NCI-H1048 (cell line): ENCODE measurements around the gene ARL2.
A peak's percentile ranks its signal among the peaks of the same experiment; 100 is the strongest.
"Not testable (repeated sequence)": the region's sequence is repeated elsewhere in the genome, so short reads cannot be mapped to it uniquely, and the experiment has no call there.

Experiments
- DNase-seq: peaks from one replicate; lab custom pipeline; 2025; lab: John Stamatoyannopoulos, UW

The ARL2 gene

DNA sequence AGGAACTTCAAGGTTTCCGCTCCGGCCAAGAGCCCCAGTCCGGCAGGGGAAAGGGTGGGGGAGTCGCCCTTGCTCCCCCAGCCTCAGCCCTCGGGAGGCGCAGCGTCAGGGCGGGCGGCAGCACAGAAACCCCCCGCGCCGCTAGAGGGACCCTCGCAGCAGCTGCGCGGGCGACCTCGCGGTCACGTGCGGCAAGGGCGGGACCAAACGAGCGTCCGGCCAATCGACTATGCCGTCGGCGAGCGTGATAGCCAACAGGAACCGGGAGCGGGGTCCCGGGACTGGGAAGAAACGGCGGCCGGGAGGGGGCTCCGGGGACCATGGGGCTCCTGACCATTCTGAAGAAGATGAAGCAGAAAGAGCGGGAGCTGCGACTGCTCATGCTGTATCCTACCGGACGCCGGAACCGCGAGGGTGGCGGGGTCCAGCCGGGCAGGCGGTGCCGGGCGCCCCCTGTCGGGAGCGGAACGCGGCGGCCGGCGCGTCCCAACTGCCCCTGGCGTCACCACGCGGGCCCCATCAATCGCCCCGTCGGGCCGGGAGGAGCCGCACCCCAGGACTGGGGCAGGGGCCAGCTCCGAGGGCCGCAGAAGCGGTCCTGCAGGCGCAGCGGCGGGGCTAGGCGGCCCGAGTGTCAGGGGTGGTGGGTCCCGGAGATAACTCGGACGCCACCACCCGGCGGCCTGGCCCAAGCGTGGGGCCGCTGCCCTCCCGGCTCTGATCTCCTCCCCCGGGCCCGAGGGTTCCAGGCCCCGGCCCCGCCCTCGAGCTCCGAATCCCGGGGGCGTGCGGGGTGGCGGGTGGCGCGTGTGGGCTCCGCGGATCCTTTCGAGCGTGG is at the start of gene ARL2:
ARL2 (plus strand) TSS at position 273 of the 838 bp plus-strand sequence; CDS start at position 321, 48 bp downstream.
- DNase-seq: peak; percentile 85

DNA sequence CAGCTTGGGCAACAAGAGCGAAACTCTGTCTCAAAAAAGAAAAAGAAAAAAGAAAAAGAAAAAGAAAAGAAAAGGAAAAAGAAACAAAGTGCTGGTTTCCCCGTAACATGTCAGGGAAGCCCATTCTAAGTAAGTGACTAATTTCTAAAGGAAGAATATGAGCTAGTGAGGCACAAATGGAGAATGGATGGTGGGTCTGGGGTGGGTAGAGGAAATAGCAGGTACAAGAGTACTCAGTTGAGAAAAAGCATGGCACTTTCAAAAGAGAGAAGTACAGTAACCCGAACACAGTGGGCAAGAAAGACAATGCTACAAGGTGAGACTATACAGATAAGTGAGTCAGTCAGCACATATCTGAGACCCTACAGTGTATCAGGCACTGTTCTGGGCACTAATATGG is 46.6 kb upstream of the ARL2 start:
- no peak for DNase-seq

DNA sequence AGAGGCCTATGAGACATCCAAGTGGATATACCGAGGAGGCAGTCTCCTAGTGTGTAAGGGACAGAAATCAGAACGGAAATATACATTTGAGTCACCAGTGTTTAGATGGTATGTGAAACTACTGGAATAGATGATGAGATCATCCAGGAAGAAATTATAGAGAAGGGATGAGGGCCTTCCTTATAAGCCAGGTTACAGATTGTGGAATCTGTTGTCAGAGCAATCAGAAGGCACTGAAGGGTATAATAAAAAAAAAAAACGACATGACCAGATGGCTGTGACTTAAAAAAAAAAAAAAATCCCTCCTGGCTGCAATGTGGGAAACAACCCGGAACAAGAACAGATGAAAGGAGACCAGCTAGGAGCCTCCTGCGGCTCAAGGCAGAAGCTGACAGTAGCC is 44.8 kb upstream of the ARL2 start:
- DNase-seq: no peak

DNA sequence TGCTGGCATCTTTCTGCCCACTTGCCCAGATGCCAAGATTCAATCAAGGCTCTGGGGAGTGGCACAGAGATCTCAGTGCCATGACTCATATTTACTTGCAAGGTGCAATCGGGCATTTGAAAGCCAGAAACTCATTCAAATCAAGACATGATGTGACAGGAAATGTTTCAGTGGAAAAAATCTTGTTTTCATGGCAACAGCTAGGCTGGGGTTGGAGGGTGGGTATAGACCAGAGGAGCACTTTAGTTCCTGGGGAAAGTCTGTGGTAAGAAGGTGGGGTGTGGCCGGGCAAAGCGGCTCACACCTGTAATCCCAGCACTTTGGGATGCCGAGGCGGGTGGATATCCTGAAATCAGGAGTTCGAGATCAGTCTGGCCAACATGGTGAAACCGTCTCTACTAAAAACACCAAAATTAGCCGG is 43.2 kb upstream of the ARL2 start:
- no peak for DNase-seq

DNA sequence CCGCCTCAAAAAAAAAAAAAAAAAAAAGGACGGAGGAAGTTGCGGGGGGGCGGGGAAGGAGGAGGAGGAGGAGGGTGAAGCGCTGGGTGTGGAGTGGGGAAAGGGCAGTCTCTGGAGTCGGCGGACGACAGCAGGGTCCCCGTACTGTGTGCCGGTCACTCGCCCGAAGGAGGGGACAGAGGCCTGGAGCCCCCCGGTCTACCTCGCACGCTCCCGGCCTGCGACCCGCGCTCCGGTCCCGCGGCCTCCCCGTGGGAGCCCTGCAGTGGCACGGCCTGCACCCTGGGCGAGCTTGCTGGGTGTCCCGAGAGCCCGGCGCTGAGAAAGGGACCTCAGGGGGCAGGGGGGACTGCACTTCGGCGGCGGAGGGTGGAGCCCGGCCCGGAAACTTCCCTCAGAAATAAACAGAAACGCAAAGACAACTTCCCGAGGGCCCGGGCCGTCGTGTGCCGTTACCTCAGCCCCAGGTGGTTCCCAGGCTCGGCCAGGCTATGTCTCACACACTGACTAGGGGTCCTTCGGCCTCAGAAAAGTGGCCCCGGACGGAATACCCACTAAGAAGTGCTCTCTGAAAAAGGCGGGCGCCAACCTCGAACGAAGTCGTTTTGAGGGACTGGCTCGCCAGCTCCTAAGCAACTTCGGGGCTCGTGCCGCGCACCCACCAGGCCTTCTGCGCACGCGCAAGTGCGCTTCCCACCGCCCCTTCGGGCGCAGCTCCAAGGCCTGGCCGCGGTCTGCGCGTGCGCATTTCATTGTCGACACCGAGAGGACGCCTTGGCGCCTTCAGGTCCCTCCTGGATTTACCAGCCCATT is 42.3 kb upstream of the ARL2 start, which contains the start of gene MAJIN:
MAJIN (minus strand) TSS at position 688 of the 813 bp plus-strand sequence. CDS start 12,703 bp downstream, outside the sequence.
- DNase-seq: no peak

DNA sequence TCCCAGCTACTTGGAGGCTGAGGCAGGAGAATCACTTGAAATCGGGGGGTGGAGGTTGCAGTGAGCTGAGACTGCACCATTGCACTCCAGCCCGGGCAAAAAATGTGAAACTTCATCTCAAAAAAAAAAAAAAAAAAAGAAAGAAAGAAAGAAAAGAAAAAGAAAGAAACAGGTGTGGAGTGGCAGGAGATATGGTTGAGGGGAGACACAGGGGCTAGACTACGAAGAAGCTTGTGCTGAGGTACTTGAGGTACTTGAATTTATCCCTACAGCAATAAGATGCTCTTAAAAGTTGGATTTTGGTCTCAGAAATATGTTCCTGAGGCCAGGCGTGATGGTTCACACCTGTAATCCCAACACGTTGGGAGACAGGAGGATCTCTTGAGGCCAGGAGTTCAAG is 39.8 kb upstream of the ARL2 start:
- no peak for DNase-seq

DNA sequence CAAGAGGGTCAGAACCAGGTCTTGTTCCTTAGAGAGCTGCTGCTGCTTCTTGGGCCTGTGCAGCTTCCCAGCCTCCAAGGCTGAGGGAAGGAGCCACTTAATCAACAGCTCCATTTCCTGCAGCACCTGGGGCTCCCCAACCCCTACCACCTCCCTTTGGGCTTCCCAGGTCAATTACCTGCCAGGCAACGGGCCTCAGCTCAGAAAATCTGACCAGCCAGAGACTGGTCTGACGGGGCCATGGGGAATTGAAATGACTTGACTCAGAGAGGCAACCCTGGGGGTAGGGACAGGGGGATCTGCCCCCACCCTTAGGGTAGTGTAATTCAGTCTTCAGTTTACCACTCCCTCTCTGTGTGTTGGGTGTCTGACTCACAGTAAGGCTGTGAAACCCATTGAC is 37.3 kb upstream of the ARL2 start:
- DNase-seq: no peak

DNA sequence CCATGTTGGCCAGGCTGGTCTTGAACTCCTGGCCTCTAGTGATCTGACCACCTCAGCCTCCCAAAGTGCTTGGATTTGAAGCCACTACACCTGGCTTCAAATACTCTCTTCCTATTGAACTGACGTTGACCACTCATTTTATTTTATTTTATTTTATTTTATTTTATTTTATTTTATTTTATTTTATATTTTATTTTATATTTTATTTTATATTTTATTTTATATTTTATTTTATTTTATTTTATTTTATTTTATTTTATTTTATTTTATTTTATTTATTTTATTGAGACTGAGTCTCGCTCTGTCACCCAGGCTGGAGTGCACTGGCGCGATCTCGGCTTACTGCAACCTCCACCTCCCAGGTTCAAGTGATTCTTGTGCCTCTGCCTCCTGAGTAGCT is 30.6 kb upstream of the ARL2 start:
- not testable (repeated sequence) for DNase-seq

DNA sequence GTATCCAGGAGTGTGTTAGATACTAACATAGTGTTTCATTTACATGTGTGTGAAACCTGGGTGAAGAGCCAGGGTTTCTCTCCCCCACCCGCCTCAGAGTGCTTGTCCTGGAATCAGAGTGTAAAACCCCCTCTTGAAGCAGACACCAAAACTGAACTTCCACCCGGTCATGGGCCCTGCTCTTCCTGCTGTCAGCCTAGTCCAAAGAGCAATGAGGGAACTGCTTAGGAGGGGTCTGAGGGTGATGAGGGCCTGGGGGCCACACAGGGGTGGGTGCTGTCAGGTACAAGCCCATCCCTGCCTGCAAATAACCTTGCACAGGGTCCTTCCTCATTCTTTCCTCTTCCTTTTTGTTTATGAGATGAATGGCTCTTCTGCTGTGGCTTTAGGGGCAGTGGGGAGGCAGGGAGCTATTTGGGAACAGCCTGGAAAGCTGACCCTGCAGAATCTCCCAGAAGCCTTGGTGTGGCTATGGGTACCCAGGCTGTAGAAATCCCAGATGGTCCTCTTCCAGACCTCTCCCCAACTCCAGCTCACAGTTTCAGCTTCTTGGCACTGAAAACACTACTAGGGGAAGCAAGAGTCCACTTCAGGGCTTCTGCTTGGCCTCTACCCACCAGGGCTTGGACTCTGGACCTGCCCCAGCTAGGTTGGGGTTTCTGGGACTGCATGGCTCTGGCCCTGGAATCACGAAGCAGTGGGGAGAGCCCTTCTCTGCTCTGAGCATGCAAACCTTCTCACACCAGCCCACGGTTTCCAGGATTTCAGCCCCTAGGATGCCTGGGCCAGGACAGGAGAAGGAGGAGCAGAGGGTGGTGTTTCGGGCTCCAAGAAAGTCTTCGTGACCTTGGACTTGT is 25.7 kb upstream of the ARL2 start:
- DNase-seq: no peak

DNA sequence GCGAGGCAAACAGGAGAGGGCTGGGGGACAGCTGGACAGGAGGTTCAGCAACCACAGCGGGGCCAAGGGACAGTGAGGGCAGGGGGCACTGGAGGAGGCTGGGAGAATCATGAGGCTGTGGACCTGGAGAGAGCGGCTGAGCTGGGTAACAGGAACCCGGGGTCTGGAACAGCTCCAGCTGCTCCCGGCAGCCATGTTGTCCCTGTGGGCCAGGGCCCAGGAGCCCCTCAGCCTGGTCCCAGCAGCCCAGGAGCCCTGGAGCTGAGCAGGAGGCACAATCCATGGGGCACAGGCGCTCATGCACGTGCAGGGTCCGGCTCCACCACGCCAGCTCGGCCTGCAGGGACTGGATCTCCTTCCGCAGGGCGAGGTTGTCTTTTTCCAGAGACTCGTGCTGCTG is 24.5 kb upstream of the ARL2 start:
- no peak for DNase-seq

DNA sequence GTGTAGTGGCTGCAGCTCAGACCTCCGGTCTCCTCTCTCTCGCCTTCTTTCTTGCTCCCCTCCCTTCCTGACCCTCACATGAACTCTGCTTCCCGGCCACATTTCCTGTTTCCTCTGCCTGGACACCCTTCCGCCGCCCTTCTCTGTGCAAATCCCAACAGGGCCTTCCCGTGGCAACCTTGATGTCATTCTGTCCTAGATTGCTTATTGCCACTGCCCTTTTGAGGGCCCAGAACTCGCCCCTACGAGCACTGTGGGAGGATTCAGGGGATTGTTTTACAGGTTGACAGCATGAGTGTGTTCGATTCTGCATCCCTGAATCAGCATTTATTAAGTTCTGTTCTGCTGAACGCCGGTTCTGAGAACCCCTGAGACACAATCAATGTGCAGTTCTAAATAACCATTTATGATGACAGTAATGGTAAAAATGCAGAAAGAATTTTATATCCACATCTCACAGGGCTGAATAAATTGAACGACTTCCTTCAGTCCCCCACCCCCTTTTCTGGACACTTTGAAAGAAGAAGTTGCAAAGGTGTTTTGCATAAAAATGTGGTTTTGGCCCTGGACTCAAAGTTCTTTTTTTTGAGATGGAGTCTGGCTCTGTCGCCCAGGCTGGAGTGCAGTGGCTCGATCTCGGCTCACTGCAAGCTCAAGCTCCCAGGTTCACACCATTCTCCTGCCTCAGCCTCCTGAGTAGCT is 23.6 kb upstream of the ARL2 start:
- DNase-seq: no peak

DNA sequence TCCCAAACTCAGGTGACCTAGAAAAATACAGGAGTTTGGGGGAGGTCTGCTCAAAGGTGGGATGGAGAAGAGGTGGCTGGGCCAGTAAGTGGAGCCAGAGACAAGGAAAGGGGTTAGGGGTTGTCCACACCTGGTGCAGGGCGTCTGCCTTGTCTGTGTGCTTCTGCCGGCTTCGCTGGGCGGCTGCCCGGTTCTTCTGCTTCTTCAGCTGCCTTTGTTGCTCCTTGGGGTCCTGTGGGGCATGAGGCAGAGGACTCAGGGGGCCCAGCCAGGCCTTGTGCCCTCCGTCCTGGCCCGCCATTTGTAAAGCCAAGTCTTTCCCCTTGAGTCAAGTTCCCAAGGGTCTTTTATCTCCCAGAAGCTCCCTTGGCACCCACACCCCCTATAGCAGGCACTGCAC is 19.6 kb upstream of the ARL2 start:
- DNase-seq: no peak

DNA sequence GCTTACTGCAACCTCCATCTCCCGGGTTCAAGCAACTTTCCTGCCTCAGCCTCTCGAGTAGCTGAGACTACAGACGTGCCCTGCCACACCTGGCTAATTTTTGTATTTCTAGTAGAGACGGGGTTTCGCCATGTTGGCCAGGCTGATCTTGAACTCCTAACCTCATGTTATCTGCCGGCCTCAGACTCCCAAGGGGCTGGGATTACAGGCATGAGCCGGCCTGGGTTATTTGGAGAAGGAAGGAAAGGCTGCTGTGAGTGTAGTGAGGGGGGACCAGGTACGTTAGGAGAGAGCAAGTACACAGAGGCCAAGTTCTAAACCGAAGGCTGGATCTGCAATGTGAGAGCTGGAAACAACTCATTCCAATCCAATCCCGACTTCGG is 17.6 kb upstream of the ARL2 start:
- DNase-seq: no peak

DNA sequence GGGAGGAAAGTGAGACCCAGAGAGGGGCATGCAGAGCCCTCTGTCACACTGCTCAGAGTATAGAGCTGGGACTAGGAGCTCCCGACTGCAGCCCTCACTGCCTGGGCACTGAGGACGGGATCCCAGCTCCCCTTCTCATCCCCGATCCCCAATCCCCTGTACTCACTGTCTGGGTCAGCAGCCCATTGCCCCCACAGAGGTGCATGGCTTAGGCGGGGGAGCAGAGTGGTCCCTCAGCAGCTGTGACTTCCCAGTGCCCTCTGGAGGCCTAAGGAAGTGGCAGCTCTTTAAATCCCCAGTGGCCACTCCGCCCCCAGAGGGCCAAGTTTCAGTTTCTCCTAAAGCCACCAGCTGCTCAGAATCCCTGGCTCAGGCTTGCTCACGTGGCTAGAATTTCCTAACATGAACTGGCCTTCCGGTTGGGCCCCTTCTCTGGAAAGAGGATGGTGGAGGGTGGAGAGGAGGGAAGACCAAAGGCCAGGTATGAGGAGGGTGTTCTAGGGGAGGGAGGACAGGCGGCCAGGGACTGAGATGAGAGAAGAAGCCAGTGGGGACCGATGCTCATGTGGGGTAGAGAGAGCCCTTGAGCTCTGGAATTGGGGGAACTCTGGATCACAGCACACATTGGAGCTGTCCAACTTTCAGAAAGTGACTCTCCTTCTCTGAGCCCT is 17.1 kb upstream of the ARL2 start, which contains the start of gene BATF2:
BATF2 (minus strand) TSS at position 262 of the 671 bp plus-strand sequence; CDS start at position 205, 57 bp downstream.
- no peak for DNase-seq

DNA sequence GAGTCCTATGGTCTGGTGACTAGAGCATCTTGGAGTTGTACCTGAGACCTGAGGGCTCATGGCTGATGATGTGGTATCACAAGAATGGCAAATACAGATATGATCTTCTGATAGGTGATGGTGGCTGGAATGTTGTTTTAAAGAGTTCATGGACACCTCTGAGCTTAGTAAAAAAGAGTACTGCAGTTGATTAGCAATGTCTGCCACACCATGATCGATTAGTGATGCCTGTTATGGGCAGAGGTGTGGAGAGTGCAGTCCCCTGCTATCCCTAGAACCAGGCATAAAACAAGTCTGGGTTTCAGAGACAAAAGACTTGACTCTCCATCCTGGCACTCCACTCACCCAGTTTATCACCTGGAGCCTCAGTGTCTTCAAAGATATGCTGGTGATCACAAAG is 15.8 kb upstream of the ARL2 start:
- DNase-seq: no peak

DNA sequence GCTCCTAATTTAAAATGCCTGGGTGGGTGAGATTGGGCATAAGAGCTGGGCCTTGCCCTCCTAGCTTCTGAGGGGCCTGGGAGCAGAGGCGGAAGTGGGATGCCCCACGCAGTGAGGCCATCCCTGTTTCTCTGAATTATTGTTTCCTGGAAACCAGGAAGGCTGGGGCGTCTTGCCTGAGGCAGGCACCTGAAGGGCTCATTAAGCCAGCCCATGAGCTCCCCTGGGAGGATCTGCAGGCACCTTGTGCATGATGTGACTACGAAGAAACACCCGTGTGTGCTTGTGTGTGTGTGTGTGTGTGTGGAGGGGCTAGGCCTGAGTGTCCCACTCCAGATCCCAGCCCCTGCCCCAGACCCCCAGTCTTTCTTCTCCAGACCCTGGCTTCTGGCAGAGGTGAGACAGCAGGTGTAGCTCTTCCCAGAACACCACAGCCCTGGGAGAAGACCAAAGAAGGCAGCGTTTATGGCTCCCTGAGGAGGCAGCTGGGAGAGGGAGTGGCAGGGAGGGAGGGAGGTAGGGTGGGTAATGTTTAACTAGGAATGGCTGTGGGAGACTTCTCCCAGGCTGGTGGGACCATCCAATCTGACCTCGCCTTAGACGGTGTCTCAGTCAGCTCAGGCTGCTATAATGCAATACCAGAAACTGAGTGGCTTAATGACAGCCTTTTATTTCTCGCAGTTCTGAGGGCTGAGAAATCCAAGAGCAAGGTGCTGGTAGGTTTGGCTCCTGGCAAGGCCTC is 15.1 kb upstream of the ARL2 start:
- no peak for DNase-seq

DNA sequence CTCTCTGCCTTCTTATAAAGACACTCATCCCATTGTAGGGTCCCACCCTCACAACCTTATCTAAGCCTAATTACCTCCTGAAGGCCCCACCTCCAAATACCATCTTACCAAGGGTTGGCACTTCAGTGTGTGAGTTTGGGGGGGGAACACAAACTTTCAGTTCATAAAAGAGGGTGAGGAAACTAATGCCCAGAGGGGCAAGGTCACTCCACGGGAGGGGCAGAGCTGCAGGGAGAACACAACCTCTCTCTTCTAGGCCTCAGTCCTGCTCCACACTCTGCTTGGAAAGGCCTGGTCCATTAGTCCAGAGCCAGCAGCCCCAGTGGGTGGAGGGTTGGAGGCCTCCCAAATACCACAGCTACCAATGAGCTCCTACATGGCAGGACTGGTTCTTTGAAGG is 14.5 kb upstream of the ARL2 start:
- DNase-seq: no peak

DNA sequence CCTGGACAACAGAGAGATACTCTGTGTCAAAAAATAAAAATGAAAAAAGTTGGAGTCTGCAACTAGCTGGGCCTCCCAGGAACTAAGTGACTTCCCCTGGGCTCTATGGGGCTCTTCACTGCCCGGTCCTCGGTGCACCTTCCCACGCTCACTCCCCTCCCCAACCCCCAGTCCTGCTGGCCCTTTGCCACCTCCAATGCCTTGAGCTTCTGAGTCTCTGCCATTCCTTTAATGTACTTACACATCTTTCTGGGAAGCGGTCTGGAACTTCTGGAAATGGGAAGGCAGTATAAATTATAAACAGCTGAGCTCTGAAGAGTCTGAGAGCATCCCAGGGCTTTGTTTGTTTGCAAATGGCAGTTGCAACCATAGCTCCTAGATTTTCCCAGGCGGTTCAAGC is 11.3 kb upstream of the ARL2 start:
- no peak for DNase-seq

DNA sequence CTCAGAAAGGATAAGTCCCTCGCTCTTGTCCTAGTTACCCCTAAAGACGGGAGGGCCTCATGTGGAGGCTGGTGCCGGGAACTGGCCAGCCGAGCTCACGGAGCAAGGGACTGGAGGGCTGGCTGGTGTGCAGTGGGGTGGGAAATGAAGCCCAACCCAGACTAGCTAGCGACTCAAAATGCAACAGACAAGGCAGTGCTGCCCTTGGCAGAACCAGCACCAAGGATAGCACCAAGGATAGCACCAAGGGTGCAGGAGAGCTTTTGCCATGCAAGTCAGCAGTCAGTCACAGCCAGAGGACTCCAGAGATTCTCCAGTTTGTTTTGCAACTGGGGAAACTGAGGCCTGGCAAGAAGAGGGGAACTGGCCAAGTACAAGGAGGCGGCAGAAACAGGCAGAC is 10.7 kb upstream of the ARL2 start:
- no peak for DNase-seq

DNA sequence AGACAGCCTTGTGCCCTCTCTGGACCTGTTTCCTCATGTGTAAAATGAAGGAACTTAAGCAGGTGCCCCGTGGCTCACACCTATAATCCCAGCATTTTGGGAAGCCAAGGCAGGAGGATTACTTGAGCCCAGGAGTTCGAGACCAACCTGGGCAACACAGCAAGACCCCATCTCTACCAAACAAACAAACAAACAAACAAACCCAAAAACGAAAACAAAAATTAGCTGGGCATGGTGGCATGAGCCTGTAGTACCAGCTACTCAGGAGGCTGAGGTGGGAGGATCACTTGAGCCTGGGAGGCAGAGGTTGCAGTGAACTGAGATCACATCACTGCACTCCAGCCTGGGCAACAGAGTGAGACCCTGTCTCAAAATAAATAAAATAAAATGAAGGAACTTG is 10.0 kb upstream of the ARL2 start:
- DNase-seq: not testable (repeated sequence)
